ENCODE measurements around the gene PIK3R4.

- no peak for TF ChIP-seq POLR2A (IDR thresholded peaks at IDR 0.05)
- no peak for TF ChIP-seq CTCF (IDR thresholded peaks at IDR 0.05)
Measured at GRCh38 chr3:130644628-130645253, 101.9 kb downstream of the PIK3R4 start.

Measured in Peyer's patch (tissue), 4 donors.